Measurements from ENCODE around the gene TAC3. TPM values are rescaled to one million over a fixed set of nuclear protein-coding genes. Genes with fewer than 3 reads are reported as not detected.
"Not testable (repeated sequence)": the region's sequence is repeated elsewhere in the genome, so short reads cannot be mapped to it uniquely, and the experiment has no call there.

The TAC3 gene
- total RNA-seq, 8 experiments from 2014 or later, result 2.4 to 11.2 (median 3.6) TPM; not detected in 5

GRCh38 chr12:56987551-56988053 lies 28.7 kb downstream of the TAC3 start:
- peak; percentile 82 to 97 (median 88) for ATAC-seq (replicated peaks in 6 of 8)
- in situ Hi-C loops (cut with MboI; ENCODE audit: low pct_unique_long_range_greater_than_20kb in 2 of 9, low sequenced_read_pairs in 9 of 9, unreplicated experiment in 9 of 9), result loop anchor here in 4 of 9 experiments (5.0 to 25.0 kb wide), 6 partner anchors 153 to 475 kb away; partner anchors contain the start of genes HSD17B6 (in 2 of the 4), PRIM1 (in 2 of the 4) and RBMS2 (in 1 of the 4)
- 0 to 80% (median 31%) methylated on average over 1 to 8 of the region's 11 CpGs; no CpG with 5 or more reads in 4 of the 10 experiments for WGBS, 10 experiments
- Histone ChIP-seq H3K4me1 (replicated peaks in 1 of 2) (no peaks in the 10 kb centered on the region), H3K4me3 (no peak overlapping the region), H3K27ac (no peak overlapping the region)

GRCh38 chr12:56987011-56987410 lies 29.3 kb downstream of the TAC3 start:
- in situ Hi-C loops (cut with MboI; ENCODE audit: low pct_unique_long_range_greater_than_20kb in 2 of 9, low sequenced_read_pairs in 9 of 9, unreplicated experiment in 9 of 9), result loop anchor here in 4 of 9 experiments (5.0 to 25.0 kb wide), 6 partner anchors 152 to 475 kb away; partner anchors contain the start of genes HSD17B6 (in 2 of the 4), PRIM1 (in 2 of the 4) and RBMS2 (in 1 of the 4)
- Histone ChIP-seq H3K27ac (no peak overlapping the region), H3K4me3 (no peak overlapping the region), H3K4me1 (replicated peaks in 1 of 2) (no peaks in the 10 kb centered on the region)
- ATAC-seq (replicated peaks in 6 of 8), result no peak

- in situ Hi-C loops (cut with MboI; ENCODE audit: low pct_unique_long_range_greater_than_20kb in 2 of 9, low sequenced_read_pairs in 9 of 9, unreplicated experiment in 9 of 9), result loop anchor here in 4 of 9 experiments (5.0 to 25.0 kb wide), 6 partner anchors 151 to 473 kb away; partner anchors contain the start of genes HSD17B6 (in 2 of the 4), PRIM1 (in 2 of the 4) and RBMS2 (in 1 of the 4)
- H3K4me3 ChIP-seq; H3K27ac ChIP-seq; H3K4me1 ChIP-seq (replicated peaks in 1 of 2): not testable (repeated sequence)
- ATAC-seq (replicated peaks in 6 of 8), result peak in 6 of 8 experiments; percentile 26 to 83 (median 44)
- WGBS, 10 experiments, result 33 to 60% methylated on average over 1 of the region's 6 CpGs; no CpG with 5 or more reads in 8 of the 10 experiments
Observed at GRCh38 chr12:56985714-56986113, 30.6 kb downstream of the TAC3 start.

- ATAC-seq (replicated peaks in 6 of 8), result no peak
- 0 to 50% methylated on average over 1 to 2 of the region's 4 CpGs; no CpG with 5 or more reads in 8 of the 10 experiments for WGBS, 10 experiments
- Histone ChIP-seq H3K4me1 (replicated peaks in 1 of 2) (no peaks in the 10 kb centered on the region), H3K27ac (no peak overlapping the region), H3K4me3 (no peak overlapping the region)
- in situ Hi-C loops (cut with MboI; ENCODE audit: low pct_unique_long_range_greater_than_20kb in 2 of 9, low sequenced_read_pairs in 9 of 9, unreplicated experiment in 9 of 9), result loop anchor here in 4 of 9 experiments (10.0 to 25.0 kb wide), 5 partner anchors 149 to 471 kb away; partner anchors contain the start of genes HSD17B6 (in 2 of the 4), PRIM1 (in 2 of the 4) and RBMS2 (in 1 of the 4)
Observed at GRCh38 chr12:56983386-56983785, 32.9 kb downstream of the TAC3 start.

- not testable (repeated sequence) for H3K4me1 ChIP-seq (replicated peaks in 1 of 2); H3K4me3 ChIP-seq; H3K27ac ChIP-seq; ATAC-seq (replicated peaks in 6 of 8)
- in situ Hi-C loops (cut with MboI; ENCODE audit: low pct_unique_long_range_greater_than_20kb in 2 of 9, low sequenced_read_pairs in 9 of 9, unreplicated experiment in 9 of 9), result loop anchor here in 4 of 9 experiments (10.0 to 25.0 kb wide), 5 partner anchors 148 to 470 kb away; partner anchors contain the start of genes HSD17B6 (in 2 of the 4), PRIM1 (in 2 of the 4) and RBMS2 (in 1 of the 4)
- no CpG with 5 or more reads among the region's 3 CpGs for WGBS, 10 experiments
Observed at GRCh38 chr12:56982578-56983236, 33.6 kb downstream of the TAC3 start.

GRCh38 chr12:56980941-56981530 lies 35.3 kb downstream of the TAC3 start:
- Histone ChIP-seq H3K4me3 (no peak overlapping the region), H3K27ac (no peak overlapping the region), H3K4me1 (replicated peaks in 1 of 2) (no peaks in the 10 kb centered on the region)
- WGBS, 10 experiments, result 20 to 100% (median 88%) methylated on average over 1 to 3 of the region's 4 CpGs; no CpG with 5 or more reads in 4 of the 10 experiments
- in situ Hi-C loops (cut with MboI; ENCODE audit: low pct_unique_long_range_greater_than_20kb in 2 of 9, low sequenced_read_pairs in 9 of 9, unreplicated experiment in 9 of 9), result loop anchor here in 4 of 9 experiments (10.0 to 25.0 kb wide), 5 partner anchors 146 to 469 kb away; partner anchors contain the start of genes HSD17B6 (in 2 of the 4), PRIM1 (in 2 of the 4) and RBMS2 (in 1 of the 4)
- ATAC-seq (replicated peaks in 6 of 8), result no peak

- no peak overlapping the region for H3K4me3 ChIP-seq
- 53 to 98% (median 89%) methylated on average over 2 to 6 of the region's 6 CpGs; no CpG with 5 or more reads in 2 of the 10 experiments for WGBS, 10 experiments
- no peaks in the 10 kb centered on the region for H3K4me1 ChIP-seq (replicated peaks in 1 of 2)
- no peak overlapping the region for H3K27ac ChIP-seq
- no peak for ATAC-seq (replicated peaks in 6 of 8)
- in situ Hi-C loops (cut with MboI; ENCODE audit: low pct_unique_long_range_greater_than_20kb in 2 of 9, low sequenced_read_pairs in 9 of 9, unreplicated experiment in 9 of 9), result loop anchor here in 4 of 9 experiments (10.0 to 25.0 kb wide), 5 partner anchors 145 to 468 kb away; partner anchors contain the start of genes HSD17B6 (in 2 of the 4), PRIM1 (in 2 of the 4) and RBMS2 (in 1 of the 4)
Observed at GRCh38 chr12:56980268-56980667, 36.1 kb downstream of the TAC3 start.

- 77 to 100% (median 90%) methylated on average over 1 to 3 of the region's 3 CpGs; no CpG with 5 or more reads in 5 of the 10 experiments for WGBS, 10 experiments
- H3K4me1 ChIP-seq (replicated peaks in 1 of 2), result no peaks in the 10 kb centered on the region
- ATAC-seq (replicated peaks in 6 of 8), result peak in 2 of 8 experiments; percentile 45 to 54
- in situ Hi-C loops (cut with MboI; ENCODE audit: low pct_unique_long_range_greater_than_20kb in 2 of 9, low sequenced_read_pairs in 9 of 9, unreplicated experiment in 9 of 9), result loop anchor here in 4 of 9 experiments (10.0 to 25.0 kb wide), 5 partner anchors 145 to 467 kb away; partner anchors contain the start of genes HSD17B6 (in 2 of the 4), PRIM1 (in 2 of the 4) and RBMS2 (in 1 of the 4)
- no peak overlapping the region for H3K4me3 ChIP-seq
- no peak overlapping the region for H3K27ac ChIP-seq
Observed at GRCh38 chr12:56979628-56980027, 36.7 kb downstream of the TAC3 start.

GRCh38 chr12:56978397-56979138 lies 37.8 kb downstream of the TAC3 start:
- Histone ChIP-seq H3K4me3 (no peak overlapping the region), H3K4me1 (replicated peaks in 1 of 2) (no peaks in the 10 kb centered on the region), H3K27ac (no peak overlapping the region)
- no peak for ATAC-seq (replicated peaks in 6 of 8)
- in situ Hi-C loops (cut with MboI; ENCODE audit: low pct_unique_long_range_greater_than_20kb in 2 of 9, low sequenced_read_pairs in 9 of 9, unreplicated experiment in 9 of 9), result loop anchor here in 1 of 9 experiments (25.0 kb wide), 2 partner anchors 216 to 466 kb away; partner anchors contain the start of genes HSD17B6, PRIM1 and RBMS2
- WGBS, 10 experiments, result 67 to 100% (median 83%) methylated on average over 1 to 3 of the region's 3 CpGs; no CpG with 5 or more reads in 5 of the 10 experiments

GRCh38 chr12:56977361-56977760 lies 39.0 kb downstream of the TAC3 start:
- H3K27ac ChIP-seq; ATAC-seq (replicated peaks in 6 of 8); H3K4me3 ChIP-seq; H3K4me1 ChIP-seq (replicated peaks in 1 of 2): not testable (repeated sequence)
- 17 to 100% (median 68%) methylated on average over 1 to 3 of the region's 4 CpGs; no CpG with 5 or more reads in 2 of the 10 experiments for WGBS, 10 experiments
- in situ Hi-C loops (cut with MboI; ENCODE audit: low pct_unique_long_range_greater_than_20kb in 2 of 9, low sequenced_read_pairs in 9 of 9, unreplicated experiment in 9 of 9), result loop anchor here in 1 of 9 experiments (25.0 kb wide), 2 partner anchors 215 to 465 kb away; partner anchors contain the start of genes HSD17B6, PRIM1 and RBMS2

- H3K4me3 ChIP-seq; H3K27ac ChIP-seq; ATAC-seq (replicated peaks in 6 of 8); in situ Hi-C loops (cut with MboI; ENCODE audit: low pct_unique_long_range_greater_than_20kb in 2 of 9, low sequenced_read_pairs in 9 of 9, unreplicated experiment in 9 of 9); H3K4me1 ChIP-seq (replicated peaks in 1 of 2): not testable (repeated sequence)
- WGBS, 10 experiments, result 33% methylated on average over 1 of the region's 3 CpGs; no CpG with 5 or more reads in 9 of the 10 experiments
Observed at GRCh38 chr12:56974224-56974623, 42.1 kb downstream of the TAC3 start.

GRCh38 chr12:56968910-56969309 lies 47.4 kb downstream of the TAC3 start:
- WGBS, 10 experiments, result 16 to 83% (median 75%) methylated on average over 2 to 6 of the region's 6 CpGs; no CpG with 5 or more reads in 4 of the 10 experiments
- in situ Hi-C loops (cut with MboI; ENCODE audit: low pct_unique_long_range_greater_than_20kb in 2 of 9, low sequenced_read_pairs in 9 of 9, unreplicated experiment in 9 of 9), result not testable (repeated sequence)

More at GRCh38 chr12:56968910-56969309, 47.4 kb downstream of the TAC3 start:
- not testable (repeated sequence) for H3K4me1 ChIP-seq (replicated peaks in 1 of 2); ATAC-seq (replicated peaks in 6 of 8); H3K4me3 ChIP-seq; H3K27ac ChIP-seq
